Body of pancreas (tissue), 4 donors: ENCODE results near the gene MYDGF. TPM values are rescaled to one million over a fixed set of nuclear protein-coding genes. Genes with fewer than 3 reads are reported as not detected.

Experiments used
- ATAC-seq: fragments of 150-250 bp; one replicate; pipeline ENCODE4 v1.9.1; 2016
- DNase-seq, 4 donors: peaks; one replicate each; pipeline ENCODE4 v3.0.0-alpha.2; 2019
- H3K27ac ChIP-seq, 4 donors: fragments of 200-600 bp; sonication (generic); 1 replicate in 3 of 4; 2 replicates in 1 of 4; pipeline versions ENCODE4 v1.5.1 to v1.6.1; 2016 to 2019; ENCODE audit warnings: mild to moderate bottlenecking in 1 of 4, mixed read lengths in 1 of 4, moderate library complexity in 1 of 4
- H3K27me3 ChIP-seq, 2 donors: fragments of 200-600 bp; sonication (generic); one replicate each; pipeline ENCODE4 v1.6.0; 2016; ENCODE audit warnings: mild to moderate bottlenecking in 1 of 2
- H3K36me3 ChIP-seq, 2 donors: fragments of 200-600 bp; sonication (generic); replicated peaks in 1 of 2; 2 replicates each; pipeline ENCODE4 v1.5.1; 2016; ENCODE audit warnings: low read depth in 2 of 2; ENCODE audit not compliant: insufficient read depth in 1 of 2
- H3K4me1 ChIP-seq: fragments of 200-600 bp; sonication (generic); one replicate; pipeline ENCODE4 v1.6.0; 2016
- H3K4me3 ChIP-seq, 2 donors: fragments of 200-600 bp; sonication (generic); 1 replicate in 1 of 2; 2 replicates in 1 of 2; pipeline ENCODE4 v1.5.1; 2016 to 2019
- H3K9me3 ChIP-seq, 3 donors: fragments of 200-600 bp; sonication (generic); 1 replicate in 2 of 3; 2 replicates in 1 of 3; pipeline ENCODE4 v1.5.1; 2016
- CTCF ChIP-seq, 7 experiments: fragments of 450-650 bp in 4 of 7; fragments of 200-600 bp in 3 of 7; sonication (generic) in 3 of 7; IDR thresholded peaks; one replicate each; pipeline ENCODE4 v1.5.1; 2016 to 2019; ENCODE audit warnings: antibody characterized with exemption in 7 of 7
- POLR2A ChIP-seq, 3 donors: fragments of 450-650 bp; IDR thresholded peaks; one replicate each; pipeline ENCODE4 v1.6.1; 2016; ENCODE audit warnings: antibody characterized with exemption in 3 of 3, mild to moderate bottlenecking in 2 of 3
- WGBS, 2 donors: methylation state at CpG; one replicate each; pipeline ENCODE4 v1.1.5; 2017; 5-methylcytosine and 5-hydroxymethylcytosine counted together
- intact Hi-C: fragments of 100-400 bp; cut with DNase I; formaldehyde crosslinking; loops from one replicate; pipeline ENCODE4 v1.15.1; 2023
- total RNA-seq, 2 donors: library from RNA; depleted of rRNA; stranded (reverse); fragments of >200 nt; gene quantifications; one replicate each; pipeline ENCODE4 v1.1.0, GENCODE V29; 2016

Gene MYDGF
- total RNA-seq, 2 donors from 2014 or later: 42.5 to 50.1 TPM

- TF ChIP-seq CTCF (IDR thresholded peaks at IDR 0.05) (no peak), POLR2A (IDR thresholded peaks at IDR 0.05) (no peak)
- H3K27ac ChIP-seq: no peak overlapping the region
- no peak overlapping the region for H3K4me3 ChIP-seq
- H3K27me3 ChIP-seq: no peaks in the 10 kb centered on the region
- DNase-seq (no peak), ATAC-seq (no peak)
- intact Hi-C loops: no loop called here
- no peaks in the 10 kb centered on the region for H3K36me3 ChIP-seq
- no peaks in the 10 kb centered on the region for H3K9me3 ChIP-seq
- H3K4me1 ChIP-seq: no peaks in the 10 kb centered on the region
- 42 to 51% methylated on average over 11 to 12 of the region's 12 CpGs for WGBS, 2 donors
Observed at GRCh38 chr19:4622695-4623421, 47.3 kb downstream of the MYDGF start.

GRCh38 chr19:4620675-4621074, 49.5 kb downstream of the MYDGF start:
- DNase-seq (no peak), ATAC-seq (no peak)
- Histone ChIP-seq H3K36me3 (no peaks in the 10 kb centered on the region), H3K9me3 (no peaks in the 10 kb centered on the region), H3K27me3 (no peaks in the 10 kb centered on the region), H3K4me1 (no peaks in the 10 kb centered on the region), H3K4me3 (no peak overlapping the region), H3K27ac (no peak overlapping the region)
- no peak for TF ChIP-seq CTCF (IDR thresholded peaks at IDR 0.05)
- TF ChIP-seq POLR2A (IDR thresholded peaks at IDR 0.05): no peak
- intact Hi-C loops: no loop called here
- WGBS, 2 donors: 48 to 73% methylated on average over 2 of the region's 2 CpGs

- Histone ChIP-seq H3K4me1 (no peaks in the 10 kb centered on the region), H3K27me3 (no peaks in the 10 kb centered on the region), H3K27ac (no peak overlapping the region), H3K4me3 (no peak overlapping the region), H3K36me3 (no peaks in the 10 kb centered on the region), H3K9me3 (no peaks in the 10 kb centered on the region)
- WGBS, 2 donors: 48 to 72% methylated on average over 12 to 17 of the region's 17 CpGs
- intact Hi-C loops: no loop called here
- DNase-seq (no peak), ATAC-seq (no peak)
- no peak for TF ChIP-seq CTCF (IDR thresholded peaks at IDR 0.05)
- no peak for TF ChIP-seq POLR2A (IDR thresholded peaks at IDR 0.05)
Observed at GRCh38 chr19:4619668-4620294, 50.4 kb downstream of the MYDGF start.

GRCh38 chr19:4618019-4618418, 52.1 kb downstream of the MYDGF start:
- intact Hi-C loops: no loop called here
- Histone ChIP-seq H3K27ac (no peak overlapping the region), H3K9me3 (no peaks in the 10 kb centered on the region), H3K4me1 (no peaks in the 10 kb centered on the region), H3K27me3 (no peaks in the 10 kb centered on the region), H3K36me3 (no peaks in the 10 kb centered on the region), H3K4me3 (no peak overlapping the region)
- no peak for ATAC-seq
- WGBS, 2 donors: 39 to 47% methylated on average over 6 of the region's 6 CpGs
- TF ChIP-seq POLR2A (IDR thresholded peaks at IDR 0.05) (no peak), CTCF (IDR thresholded peaks at IDR 0.05) (no peak)
- no peak for DNase-seq
